Activated CD8-positive, alpha-beta memory T cell treated with anti-CD3 and anti-CD28 coated beads for 48 hours (primary cell): ENCODE data around the gene PARS2.

ENCODE experiments used
- DNase-seq, 3 experiments: peaks; one replicate each; pipeline ENCODE4 v3.0.0-alpha.2; 2020; ENCODE audit warnings: low read depth in 2 of 3, low spot score in 2 of 3

Gene PARS2

GRCh38 chr1:54764133-54764921 lies at the start of gene PARS2:
TSS of gene PARS2 (minus strand) at chr1:54764523. CDS start at chr1:54759161, 5,362 bp downstream.
- peak; percentile 88 to 93 (median 91) for DNase-seq

GRCh38 chr1:54814126-54814498 lies 49.8 kb upstream of the PARS2 start:
- DNase-seq: no peak

- DNase-seq: no peak
These were observed 49.3 kb upstream of the PARS2 start for GRCh38 chr1:54813485-54814125.

DNA sequence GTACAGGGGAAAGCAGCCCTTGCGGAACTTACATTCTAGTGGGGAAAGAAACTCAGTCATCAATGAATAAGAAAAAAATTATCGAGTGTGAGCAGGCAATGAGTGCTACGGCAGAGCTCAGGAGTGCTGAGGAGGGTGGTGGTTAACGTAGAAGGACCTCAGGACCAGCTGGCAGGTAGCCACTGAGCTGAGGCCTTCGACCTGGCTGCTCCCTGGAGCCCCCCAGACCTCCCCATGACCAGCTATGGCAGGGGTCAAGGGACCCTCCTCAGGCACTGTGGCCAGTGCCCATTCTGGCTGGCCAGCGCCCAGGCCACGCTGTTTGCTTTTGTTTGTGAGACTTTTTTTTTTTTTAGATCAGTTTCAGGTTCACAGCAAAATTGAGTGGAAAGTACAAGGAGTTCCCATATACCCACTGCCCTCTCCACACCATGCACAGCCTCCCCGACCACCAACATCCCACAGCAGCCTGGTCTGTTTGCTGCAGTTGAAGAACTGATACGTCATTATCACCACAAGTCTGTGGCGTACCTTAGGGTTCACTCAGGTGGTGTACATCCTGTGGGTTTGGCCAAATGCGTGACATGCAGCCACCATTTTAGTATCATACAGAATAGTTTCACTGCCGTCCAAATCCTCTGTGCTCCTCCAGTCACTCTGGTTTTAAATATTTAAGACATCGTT lies 48.6 kb upstream of the PARS2 start:
- DNase-seq: no peak

GRCh38 chr1:54811739-54812655 lies 47.7 kb upstream of the PARS2 start:
- DNase-seq: no peak

- no peak for DNase-seq
These were observed 46.7 kb upstream of the PARS2 start for GRCh38 chr1:54811066-54811465.

- DNase-seq: peak in 2 of 3 experiments; percentile 22 to 59
These were observed 46.0 kb upstream of the PARS2 start for GRCh38 chr1:54810153-54810942.

- no peak for DNase-seq
These were observed 45.3 kb upstream of the PARS2 start for GRCh38 chr1:54809496-54810074.

DNA sequence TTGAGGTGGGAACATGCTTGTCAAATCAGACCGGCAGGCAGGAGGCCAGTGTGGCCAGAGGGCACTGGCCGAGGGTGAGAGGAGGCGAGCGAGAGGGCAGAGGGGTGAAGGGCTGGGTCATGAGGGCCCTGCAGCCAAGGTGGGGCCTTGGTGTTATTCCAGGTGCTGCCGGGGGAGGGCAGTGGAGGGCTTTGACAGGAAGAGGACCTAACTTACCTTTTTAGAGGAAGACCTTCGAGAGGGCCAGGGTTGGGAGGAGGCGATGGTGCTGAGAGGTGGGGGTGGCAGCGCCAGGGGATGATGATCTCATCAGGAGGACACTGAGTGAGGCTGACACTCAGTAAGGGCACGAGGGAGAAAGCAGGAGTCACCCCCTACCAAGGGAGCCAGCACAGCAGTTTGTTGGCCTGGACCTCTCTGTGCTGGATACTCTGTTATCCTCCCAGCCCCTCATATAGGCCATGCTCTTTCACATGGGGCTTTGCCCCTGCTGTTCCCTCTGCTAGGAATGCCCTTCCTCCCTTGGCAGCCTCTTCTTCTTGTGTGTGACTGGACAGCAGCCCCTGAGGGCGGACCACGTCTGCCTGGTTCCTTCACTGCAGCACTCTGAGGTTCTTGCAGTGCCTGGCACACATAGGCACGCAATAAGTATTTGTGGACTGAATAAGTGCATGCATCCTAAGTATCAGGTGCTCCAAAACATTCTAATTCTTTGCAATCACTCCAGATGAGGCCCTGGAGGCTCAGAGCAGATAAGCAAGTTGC lies 44.3 kb upstream of the PARS2 start:
- DNase-seq: no peak

- no peak for DNase-seq
These were observed 43.4 kb upstream of the PARS2 start for GRCh38 chr1:54807756-54808155.

GRCh38 chr1:54806931-54807611 lies 42.7 kb upstream of the PARS2 start:
- no peak for DNase-seq

DNA sequence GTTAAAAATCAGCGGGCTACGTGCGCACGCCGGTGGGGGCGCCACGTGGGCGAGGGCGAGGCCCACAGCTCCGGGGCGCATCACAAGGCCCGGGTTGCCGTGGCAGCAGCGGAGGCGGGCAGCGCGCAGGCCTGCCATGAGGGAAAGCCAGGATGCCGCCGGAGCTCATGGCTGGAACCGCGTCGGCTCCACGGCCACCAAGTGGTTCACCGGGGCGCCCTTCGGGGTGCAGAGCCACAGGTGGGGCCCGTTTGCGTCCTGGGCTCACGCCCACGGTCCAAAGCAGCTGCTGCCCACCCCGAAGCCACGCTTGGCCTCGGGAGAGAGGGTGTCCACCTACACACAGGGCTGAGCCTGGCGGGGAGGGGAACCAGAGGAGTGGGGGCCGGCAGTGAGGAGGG lies 41.7 kb upstream of the PARS2 start:
- no peak for DNase-seq

DNA sequence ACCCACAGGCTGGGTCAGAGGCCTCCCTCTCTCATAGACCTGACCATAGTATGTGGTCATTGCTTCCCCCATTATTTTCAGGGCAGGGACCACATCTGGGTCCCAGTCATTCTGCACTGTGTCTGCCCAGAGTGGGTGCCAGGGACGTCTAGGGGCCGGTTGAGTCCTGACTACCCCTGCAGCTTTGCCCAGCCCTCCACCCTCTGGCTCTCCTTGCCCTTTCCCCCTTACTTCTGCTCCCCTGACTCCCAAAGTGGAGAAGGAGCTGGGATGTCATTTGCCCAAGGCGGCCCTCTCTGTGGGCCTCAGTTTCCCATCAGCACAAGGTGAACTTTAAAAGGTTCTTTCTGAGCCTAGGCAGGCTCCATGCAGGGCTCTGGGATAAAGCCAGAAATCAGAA lies 41.1 kb upstream of the PARS2 start:
- DNase-seq: no peak

DNA sequence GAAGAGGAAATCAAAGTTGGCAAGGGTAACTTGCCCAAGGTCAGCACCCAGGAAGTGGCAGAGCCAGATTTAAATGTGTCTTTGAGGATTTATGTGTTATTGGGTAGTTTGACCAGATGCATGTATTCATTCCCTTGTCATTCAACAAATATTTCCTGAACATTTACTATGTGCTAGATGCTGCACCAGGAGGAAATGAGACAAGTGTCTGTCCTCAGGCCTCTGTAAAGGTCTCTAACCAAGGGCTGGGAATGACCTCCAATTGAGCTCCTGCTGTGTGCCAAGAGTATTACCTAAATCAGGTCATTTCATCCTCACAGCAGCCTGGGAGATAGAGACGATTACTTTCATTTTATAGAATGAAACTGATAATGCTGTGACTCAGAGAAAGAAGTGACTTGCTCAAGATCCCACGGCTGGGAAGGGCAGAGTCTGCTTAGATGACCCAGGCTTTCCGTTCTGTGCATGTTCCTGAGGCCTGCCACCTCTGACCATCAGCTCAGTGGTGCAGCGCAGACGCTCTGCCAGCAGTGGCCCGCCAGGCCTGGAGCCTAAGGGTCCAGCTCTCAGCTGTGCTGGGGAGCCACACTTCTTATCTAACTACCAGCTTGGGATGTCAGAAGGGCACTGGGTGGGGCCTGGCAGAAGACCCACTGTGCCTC lies 40.3 kb upstream of the PARS2 start:
- no peak for DNase-seq

- DNase-seq: no peak
These were observed 39.6 kb upstream of the PARS2 start for GRCh38 chr1:54803761-54804470.

DNA sequence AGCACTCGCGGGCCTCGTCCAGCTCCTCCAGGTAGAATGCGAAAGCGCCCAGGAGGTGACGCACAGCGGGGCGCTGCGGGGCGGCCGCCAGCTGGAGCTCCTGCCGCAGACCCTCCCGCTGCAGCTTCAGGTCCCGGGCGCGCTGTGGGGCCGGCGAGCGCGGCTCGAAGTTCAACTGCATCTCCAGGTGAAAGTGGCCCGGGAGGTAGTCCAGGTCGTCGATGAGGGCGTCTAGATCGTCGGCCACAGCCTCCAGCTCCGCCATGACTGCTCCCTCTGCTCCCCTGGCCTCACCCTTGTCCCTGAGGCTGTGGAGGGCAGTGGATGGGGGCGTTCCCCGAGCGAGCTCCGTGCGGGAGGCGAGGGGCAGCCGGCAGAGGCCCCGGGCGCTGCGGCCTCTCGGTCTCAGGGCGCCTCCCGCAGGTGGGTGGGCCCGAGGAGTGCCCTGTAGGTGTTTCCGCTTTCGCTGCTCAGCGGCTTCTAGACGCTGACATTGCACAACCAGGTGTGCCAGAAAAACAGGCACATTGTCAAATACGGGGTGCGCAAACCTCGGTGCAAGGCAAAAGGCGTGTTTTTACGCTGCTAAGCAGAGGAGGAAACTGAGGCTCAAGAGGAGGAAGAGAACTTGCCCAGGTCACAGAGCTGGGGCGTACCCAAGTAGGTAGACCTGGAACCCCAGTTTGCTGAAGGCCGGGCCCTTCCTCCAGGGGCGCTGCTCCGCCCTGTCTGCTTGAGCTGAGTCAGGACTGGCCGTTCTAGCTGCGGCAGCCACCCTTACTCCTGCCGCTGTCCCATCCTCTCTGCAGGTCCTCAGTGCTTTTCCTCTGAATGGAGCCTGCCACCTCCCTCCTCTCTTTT lies 36.8 kb upstream of the PARS2 start, which contains the start of gene TTC22:
Gene TTC22, minus strand, starts transcription at position 425 of the 861 bp plus-strand sequence. Its CDS starts 160 bp downstream, at position 265.
- DNase-seq: peak in 2 of 3 experiments; percentile 27 to 41
